ENCODE results near the gene CHST13. TPM values are rescaled to one million over a fixed set of nuclear protein-coding genes. Genes with fewer than 3 reads are reported as not detected.

The CHST13 gene
- total and polyA plus RNA-seq, 2 of the 4 experiments (the other 2 are of a cell fraction), result not detected

GRCh38 chr3:126525853-126526667, 2.1 kb downstream of the CHST13 start (continued):
- TF ChIP-seq RFX5 (IDR thresholded peaks at IDR 0.05; ENCODE audit: low read depth, low read length), result no peak

DNA sequence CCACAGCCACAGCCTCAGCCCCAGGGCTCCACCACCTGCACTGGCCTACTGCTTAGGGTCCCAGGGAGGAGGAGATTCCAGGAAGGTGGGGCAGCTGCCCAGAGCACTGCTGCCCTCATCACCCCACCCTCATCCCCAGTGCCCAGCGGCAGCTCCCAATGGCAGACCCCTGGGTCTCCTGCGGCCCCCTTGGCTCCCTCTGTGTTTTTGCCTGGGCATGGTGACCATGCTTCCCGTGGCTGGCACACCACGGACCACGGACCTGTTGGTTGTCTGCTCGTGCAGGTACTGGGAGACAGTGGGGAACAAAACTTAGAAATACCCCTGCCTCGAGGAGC, 2.7 kb downstream of the CHST13 start:
- Histone ChIP-seq H4K8ac (ENCODE audit: low read depth in 2 of 2, low read length in 2 of 2) (no peak overlapping the region), H3K4me1 (ENCODE audit: control insufficient read depth, insufficient read depth, low read length) (no peaks in the 10 kb centered on the region; the same call in 1 of the 2 replicates), H2BK15ac (ENCODE audit: low read depth, low read length) (no peak overlapping the region), H3K4ac (ENCODE audit: low read depth, low read length) (no peak overlapping the region), H3K9ac (ENCODE audit: low read depth, low read length) (no peak overlapping the region), H3K4me2 (ENCODE audit: low read depth, low read length) (no peak overlapping the region), H2AFZ (replicated peaks; ENCODE audit: low read length, poor library complexity) (no peak overlapping the region), H3K4me3 (ENCODE audit: insufficient read depth, low read depth, low read length) (no peak overlapping the region), H3K9me3 (ENCODE audit: control insufficient read depth, insufficient read depth, low read length) (no peaks in the 10 kb centered on the region), H4K91ac (ENCODE audit: insufficient read depth, low read depth, low read length) (no peak overlapping the region), H3K56ac (ENCODE audit: extremely low read depth, insufficient read depth, low read length) (no peak overlapping the region), H4K5ac (ENCODE audit: low read depth, low read length) (no peak overlapping the region), H2BK20ac (ENCODE audit: low read depth, low read length) (no peak overlapping the region), H3K79me1 (ENCODE audit: low read depth in 1 of 2, low read length in 2 of 2) (no peaks in the 10 kb centered on the region), H2AK9ac (replicated peaks; ENCODE audit: low read depth, low read length, poor library complexity) (no peak overlapping the region), H2BK5ac (ENCODE audit: low read depth, low read length, poor library complexity, severe bottlenecking) (no peak overlapping the region), H3K27me3 (ENCODE audit: control insufficient read depth, insufficient read depth, low read length) (peaks cover 44% of the 10 kb centered on the region), H3K36me3 (ENCODE audit: control insufficient read depth, insufficient read depth, low read length) (no peaks in the 10 kb centered on the region), H2AK5ac (ENCODE audit: low read depth, low read length) (no peak overlapping the region), H3K18ac (ENCODE audit: low read depth, low read length) (no peak overlapping the region), H2BK120ac (ENCODE audit: low read depth, low read length) (no peak overlapping the region), H4K20me1 (ENCODE audit: insufficient read depth, low read length) (no peaks in the 10 kb centered on the region), H3K9me1 (ENCODE audit: insufficient read depth, low read length) (no peaks in the 10 kb centered on the region; the same call in 1 of the 2 replicates), H3K23ac (ENCODE audit: low read depth, low read length) (no peak overlapping the region), H3K27ac (ENCODE audit: insufficient read depth, low read length) (no peak overlapping the region), H3K14ac (replicated peaks; ENCODE audit: low read depth, low read length) (no peak overlapping the region)
- ChIA-PET CTCF (no interaction called here), POLR2A (ENCODE audit: unreplicated experiment) (no interaction called here)
- ATAC-seq (ENCODE audit: low read depth), result no peak
- WGBS, 2 experiments (ENCODE audit: extremely low coverage in 2 of 2, insufficient read length in 1 of 2), result 40% methylated on average over 1 of the region's 7 CpGs; no CpG with 5 or more reads in 1 of the 2 experiments
- DNase-seq, result no peak
- BruUV-seq (replicated peaks), result no TSS peak
- TF ChIP-seq MAZ (IDR thresholded peaks at IDR 0.05; ENCODE audit: borderline replicate concordance, low read depth, low read length) (no peak), POLR2A (IDR thresholded peaks at IDR 0.05; ENCODE audit: low read depth, low read length) (no peak)
- dilution Hi-C loops (cut with HindIII; ENCODE audit: low sequenced_read_pairs, unreplicated experiment) (no loop called here), in situ Hi-C loops (cut with MboI; ENCODE audit: low sequenced_read_pairs) (loop anchor here (10.0 kb wide), 1 partner anchor 928 kb away; no protein-coding TSS in a partner anchor), intact Hi-C loops (cut with micrococcal nuclease) (no loop called here)
